SK-N-MC (cell line): ENCODE measurements around the gene MBTD1.

Experiments used
- DNase-seq: peaks from one replicate; pipeline ENCODE4 v3.0.0-alpha.2; 2011; ENCODE audit warnings: low read depth, low spot score
- H3K27ac ChIP-seq: fragments of 200-600 bp; sonication (generic); 2 replicates; pipeline ENCODE4 v1.5.1; 2016; ENCODE audit warnings: mixed run types
- H3K36me3 ChIP-seq: fragments of 200-600 bp; sonication (generic); 2 replicates; pipeline ENCODE4 v1.6.1; 2017; ENCODE audit warnings: antibody characterized with exemption, low read length, mixed read lengths; ENCODE audit not compliant: insufficient read depth
- H3K4me3 ChIP-seq: fragments of 200-600 bp; sonication (generic); 2 replicates; pipeline ENCODE4 v1.5.1; 2016
- H3K9ac ChIP-seq: fragments of 200-600 bp; sonication (generic); 2 replicates; pipeline ENCODE4 v1.8.0; 2017; ENCODE audit warnings: mixed run types, mixed read lengths; ENCODE audit not compliant: insufficient read length
- H3K9me3 ChIP-seq: fragments of 200-600 bp; sonication (generic); 2 replicates; pipeline ENCODE4 v1.6.1; 2017; ENCODE audit warnings: low read depth, mild to moderate bottlenecking, antibody characterized with exemption, low read length, moderate library complexity, mixed read lengths
- EZH2 ChIP-seq: fragments of 200-600 bp; sonication (generic); IDR thresholded peaks from one replicate; pipeline ENCODE4 v1.6.1; 2017; ENCODE audit warnings: antibody characterized with exemption
- FOXP2 ChIP-seq: optimal IDR thresholded peaks from 2 replicates; pipeline ENCODE3; 2011; ENCODE audit warnings: mild to moderate bottlenecking, moderate library complexity; ENCODE audit not compliant: insufficient read depth; ENCODE audit errors: extremely low read length, control extremely low read depth
- POLR2AphosphoS5 ChIP-seq: IDR thresholded peaks from 2 replicates; pipeline ENCODE4 v1.6.1; 2012; ENCODE audit warnings: mild to moderate bottlenecking, low read depth, low read length, borderline replicate concordance

The MBTD1 gene

GRCh38 chr17:51217946-51218345 is 41.9 kb downstream of the MBTD1 start:
- Histone ChIP-seq H3K9ac (no peak overlapping the region), H3K4me3 (no peak overlapping the region), H3K36me3 (peaks cover 72% of the 10 kb centered on the region), H3K27ac (no peak overlapping the region), H3K9me3 (no peaks in the 10 kb centered on the region)
- DNase-seq: no peak
- TF ChIP-seq EZH2 (no peak), FOXP2 (no peak), POLR2AphosphoS5 (no peak)

GRCh38 chr17:51214920-51215319 is 44.9 kb downstream of the MBTD1 start:
- TF ChIP-seq EZH2: no peak
- TF ChIP-seq POLR2AphosphoS5: no peak
- no peak for TF ChIP-seq FOXP2
- H3K27ac ChIP-seq: no peak overlapping the region
- no peak overlapping the region for H3K4me3 ChIP-seq
- H3K36me3 ChIP-seq: peaks cover 61% of the 10 kb centered on the region
- no peak overlapping the region for H3K9ac ChIP-seq
- no peak for DNase-seq
- H3K9me3 ChIP-seq: no peaks in the 10 kb centered on the region

- no peak overlapping the region for H3K4me3 ChIP-seq
- no peak for DNase-seq
- no peak overlapping the region for H3K9ac ChIP-seq
- H3K27ac ChIP-seq: no peak overlapping the region
- no peak for TF ChIP-seq FOXP2
- no peak for TF ChIP-seq EZH2
- TF ChIP-seq POLR2AphosphoS5: no peak
- H3K9me3 ChIP-seq: no peaks in the 10 kb centered on the region
- H3K36me3 ChIP-seq: peaks cover 85% of the 10 kb centered on the region
These were observed 56.0 kb downstream of the MBTD1 start for GRCh38 chr17:51203838-51204237.

- TF ChIP-seq FOXP2 (no peak), EZH2 (no peak), POLR2AphosphoS5 (no peak)
- H3K9me3 ChIP-seq: no peaks in the 10 kb centered on the region
- peaks cover 72% of the 10 kb centered on the region for H3K36me3 ChIP-seq
- H3K9ac ChIP-seq: no peak overlapping the region
- H3K27ac ChIP-seq: no peak overlapping the region
- H3K4me3 ChIP-seq: no peak overlapping the region
- DNase-seq: no peak
These were observed 59.0 kb downstream of the MBTD1 start for GRCh38 chr17:51200846-51201245.

- no peak overlapping the region for H3K9ac ChIP-seq
- TF ChIP-seq FOXP2: no peak
- TF ChIP-seq POLR2AphosphoS5: no peak
- no peak for TF ChIP-seq EZH2
- H3K4me3 ChIP-seq: no peak overlapping the region
- no peak overlapping the region for H3K27ac ChIP-seq
- H3K36me3 ChIP-seq: peaks cover 69% of the 10 kb centered on the region
- no peak for DNase-seq
- no peaks in the 10 kb centered on the region for H3K9me3 ChIP-seq
These were observed 59.6 kb downstream of the MBTD1 start for GRCh38 chr17:51200295-51200694.

- TF ChIP-seq FOXP2 (no peak), EZH2 (no peak), POLR2AphosphoS5 (no peak)
- H3K9me3 ChIP-seq: no peaks in the 10 kb centered on the region
- peaks cover 72% of the 10 kb centered on the region for H3K36me3 ChIP-seq
- no peak for DNase-seq
- no peak overlapping the region for H3K27ac ChIP-seq
- no peak overlapping the region for H3K4me3 ChIP-seq
- no peak overlapping the region for H3K9ac ChIP-seq
These were observed 62.1 kb downstream of the MBTD1 start for GRCh38 chr17:51197754-51198153.

GRCh38 chr17:51191895-51192294 is 68.0 kb downstream of the MBTD1 start:
- Histone ChIP-seq H3K27ac (no peak overlapping the region), H3K9me3 (no peaks in the 10 kb centered on the region), H3K9ac (no peak overlapping the region), H3K4me3 (no peak overlapping the region), H3K36me3 (peaks cover 65% of the 10 kb centered on the region)
- no peak for TF ChIP-seq EZH2
- TF ChIP-seq POLR2AphosphoS5: no peak
- no peak for TF ChIP-seq FOXP2
- no peak for DNase-seq

- Histone ChIP-seq H3K9me3 (no peaks in the 10 kb centered on the region), H3K27ac (no peak overlapping the region), H3K36me3 (peaks cover 76% of the 10 kb centered on the region), H3K4me3 (no peak overlapping the region), H3K9ac (no peak overlapping the region)
- no peak for TF ChIP-seq POLR2AphosphoS5
- no peak for TF ChIP-seq FOXP2
- no peak for TF ChIP-seq EZH2
- DNase-seq: no peak
These were observed 70.2 kb downstream of the MBTD1 start for GRCh38 chr17:51189628-51190027.

GRCh38 chr17:51189162-51189561 is 70.7 kb downstream of the MBTD1 start:
- TF ChIP-seq POLR2AphosphoS5 (no peak), FOXP2 (no peak), EZH2 (no peak)
- DNase-seq: no peak
- no peaks in the 10 kb centered on the region for H3K9me3 ChIP-seq
- no peak overlapping the region for H3K9ac ChIP-seq
- peaks cover 78% of the 10 kb centered on the region for H3K36me3 ChIP-seq
- no peak overlapping the region for H3K27ac ChIP-seq
- H3K4me3 ChIP-seq: no peak overlapping the region
